Breast epithelium (tissue), 4 donors: ENCODE results near the gene PLD5. TPM values are rescaled to one million over a fixed set of nuclear protein-coding genes. Genes with fewer than 3 reads are reported as not detected.

Experiments
- DNase-seq, 2 donors: peaks; one replicate each; pipeline ENCODE4 v3.0.0-alpha.2; 2019; ENCODE audit warnings: low spot score in 2 of 2
- H3K27ac ChIP-seq, 2 donors: fragments of 200-600 bp; sonication (generic) in 1 of 2; one replicate each; pipeline ENCODE4 v1.5.1; 2016 to 2019; ENCODE audit warnings: mild to moderate bottlenecking in 1 of 2
- H3K27me3 ChIP-seq, 2 donors: fragments of 200-600 bp; sonication (generic) in 1 of 2; one replicate each; pipeline versions ENCODE4 v1.5.1 to v1.6.0; 2017 to 2019; ENCODE audit warnings: control low read depth in 1 of 2, mild to moderate bottlenecking in 1 of 2
- H3K36me3 ChIP-seq: fragments of 200-600 bp; one replicate; pipeline ENCODE4 v1.5.1; 2019
- H3K4me1 ChIP-seq, 2 donors: fragments of 200-600 bp; sonication (generic); one replicate each; pipeline ENCODE4 v1.5.1; 2016 to 2019; ENCODE audit warnings: control low read depth in 1 of 2
- H3K4me3 ChIP-seq, 3 donors: fragments of 200-600 bp; sonication (generic); 1 replicate in 2 of 3; 2 replicates in 1 of 3; pipeline ENCODE4 v1.5.1; 2016 to 2019; ENCODE audit warnings: mild to moderate bottlenecking in 3 of 3, moderate library complexity in 2 of 3
- H3K9me3 ChIP-seq, 2 donors: fragments of 200-600 bp; sonication (generic) in 1 of 2; one replicate each; pipeline ENCODE4 v1.5.1; 2016 to 2019; ENCODE audit warnings: control low read depth in 1 of 2
- CTCF ChIP-seq, 3 donors: fragments of 450-650 bp; IDR thresholded peaks; one replicate each; pipeline ENCODE4 v1.5.1; 2016 to 2017; ENCODE audit warnings: antibody characterized with exemption in 3 of 3, mild to moderate bottlenecking in 3 of 3, moderate library complexity in 3 of 3
- POLR2A ChIP-seq: fragments of 450-650 bp; IDR thresholded peaks from one replicate; pipeline ENCODE4 v1.6.1; 2016; ENCODE audit warnings: antibody characterized with exemption, mild to moderate bottlenecking, moderate library complexity
- POLR2AphosphoS5 ChIP-seq, 3 donors: sonication (generic); formaldehyde crosslinking; IDR thresholded peaks; one replicate each; pipeline ENCODE4 v1.6.1; 2017; ENCODE audit warnings: antibody characterized with exemption in 3 of 3
- intact Hi-C: fragments of 100-400 bp; cut with DNase I; formaldehyde crosslinking; loops from one replicate; pipeline ENCODE4 v1.15.1; 2023; ENCODE audit warnings: low total_unique reads
- total RNA-seq, 3 donors: library from RNA; depleted of rRNA; stranded (reverse); fragments of >200 nt; gene quantifications; one replicate each; pipeline ENCODE4 v1.1.0, GENCODE V29; 2016

Gene PLD5
- under 1 TPM; 0.32 to 0.98 (median 0.44) TPM for total RNA-seq

GRCh38 chr1:242524571-242525359 lies at the start of gene PLD5:
TSS of gene PLD5 (minus strand) at chr1:242524697.
- intact Hi-C loops = no loop called here
- Histone ChIP-seq H3K27me3 (peaks cover 0 to 45% of the 10 kb centered on the region in 2 donors), H3K9me3 (no peaks in the 10 kb centered on the region), H3K27ac (no peak within 1 kb of the TSS), H3K4me3 (peak within 1 kb of the TSS; percentile 32 to 68 (median 49)), H3K36me3 (no peaks in the 10 kb centered on the region), H3K4me1 (peaks cover 0 to 9% of the 10 kb centered on the region in 2 donors)
- no peak for DNase-seq
- TF ChIP-seq POLR2A = no peak
- no peak for TF ChIP-seq CTCF (IDR thresholded peaks at IDR 0.05)
- TF ChIP-seq POLR2AphosphoS5 (IDR thresholded peaks at IDR 0.05) = no peak

- H3K27me3 ChIP-seq = no peaks in the 10 kb centered on the region
- no peak overlapping the region for H3K4me3 ChIP-seq
- peaks cover 0 to 4% of the 10 kb centered on the region in 2 donors for H3K9me3 ChIP-seq
- no peaks in the 10 kb centered on the region for H3K4me1 ChIP-seq
- no peaks in the 10 kb centered on the region for H3K36me3 ChIP-seq
- no peak overlapping the region for H3K27ac ChIP-seq
- no peak for DNase-seq
- intact Hi-C loops = no loop called here
- TF ChIP-seq CTCF (IDR thresholded peaks at IDR 0.05) = no peak
- TF ChIP-seq POLR2A = no peak
- no peak for TF ChIP-seq POLR2AphosphoS5 (IDR thresholded peaks at IDR 0.05)
Observed at GRCh38 chr1:242569867-242570266, 45.4 kb upstream of the PLD5 start.

DNA sequence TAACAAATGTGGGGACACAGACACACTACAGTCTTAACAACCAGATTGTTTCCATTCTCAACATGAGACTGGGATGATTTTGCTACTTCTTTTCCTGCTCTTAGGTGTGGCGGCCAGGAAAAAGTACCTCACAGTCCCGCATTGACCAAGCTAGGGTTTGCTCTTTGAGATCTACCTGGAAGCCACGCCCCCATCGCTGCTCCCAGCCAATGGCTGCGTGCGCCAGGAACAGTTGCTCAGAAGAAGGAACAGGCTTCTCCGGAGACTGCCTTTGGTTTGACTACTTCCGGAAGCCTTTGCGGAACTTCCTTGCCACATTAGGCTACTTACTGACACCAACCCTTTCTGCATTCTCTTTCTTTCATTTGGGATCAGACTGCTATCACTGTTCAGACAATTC lies 44.2 kb upstream of the PLD5 start:
- TF ChIP-seq CTCF (IDR thresholded peaks at IDR 0.05) = no peak
- TF ChIP-seq POLR2AphosphoS5 (IDR thresholded peaks at IDR 0.05) = no peak
- no peak for TF ChIP-seq POLR2A
- no peak overlapping the region for H3K4me3 ChIP-seq
- H3K27me3 ChIP-seq = no peaks in the 10 kb centered on the region
- no peak overlapping the region for H3K27ac ChIP-seq
- H3K9me3 ChIP-seq = peaks cover 0 to 4% of the 10 kb centered on the region in 2 donors
- H3K36me3 ChIP-seq = no peaks in the 10 kb centered on the region
- intact Hi-C loops = no loop called here
- no peak for DNase-seq
- H3K4me1 ChIP-seq = no peaks in the 10 kb centered on the region

DNA sequence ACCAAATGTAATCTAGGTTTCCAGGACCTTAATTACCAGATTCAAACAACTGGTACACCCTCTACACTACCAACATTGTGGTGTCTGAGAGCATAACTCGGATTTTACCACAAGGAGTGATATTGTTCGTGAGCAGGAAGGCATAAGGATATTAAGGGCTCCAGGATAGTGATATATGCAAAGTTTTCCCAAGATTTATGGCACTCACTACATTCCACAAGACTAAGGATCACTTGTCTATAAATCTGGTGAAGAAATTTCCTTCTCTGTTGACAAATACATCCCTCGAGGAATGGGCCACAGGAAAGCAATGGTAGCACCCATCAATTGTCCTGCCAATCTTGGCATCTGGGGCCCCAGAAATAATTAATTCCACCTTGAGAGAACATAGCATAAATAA lies 43.1 kb upstream of the PLD5 start:
- Histone ChIP-seq H3K4me3 (no peak overlapping the region), H3K27me3 (no peaks in the 10 kb centered on the region), H3K9me3 (peaks cover 0 to 4% of the 10 kb centered on the region in 2 donors), H3K36me3 (no peaks in the 10 kb centered on the region), H3K4me1 (no peaks in the 10 kb centered on the region), H3K27ac (no peak overlapping the region)
- DNase-seq = no peak
- intact Hi-C loops = no loop called here
- no peak for TF ChIP-seq POLR2A
- TF ChIP-seq CTCF (IDR thresholded peaks at IDR 0.05) = no peak
- no peak for TF ChIP-seq POLR2AphosphoS5 (IDR thresholded peaks at IDR 0.05)

- H3K27me3 ChIP-seq = no peaks in the 10 kb centered on the region
- no peaks in the 10 kb centered on the region for H3K4me1 ChIP-seq
- no peak overlapping the region for H3K4me3 ChIP-seq
- TF ChIP-seq CTCF (IDR thresholded peaks at IDR 0.05) (no peak), POLR2A (no peak), POLR2AphosphoS5 (IDR thresholded peaks at IDR 0.05) (no peak)
- H3K36me3 ChIP-seq = no peaks in the 10 kb centered on the region
- H3K27ac ChIP-seq = no peak overlapping the region
- H3K9me3 ChIP-seq = peaks cover 0 to 11% of the 10 kb centered on the region in 2 donors
- no peak for DNase-seq
- intact Hi-C loops = no loop called here
Observed at GRCh38 chr1:242556759-242557158, 32.3 kb upstream of the PLD5 start.
